Astrocyte of the cerebellum (primary cell): ENCODE measurements around the gene SULF2.

ENCODE experiments used
- DNase-seq: peaks from one replicate; pipeline ENCODE4 v3.0.0-alpha.2; 2011; ENCODE audit warnings: low read depth
- H3K4me3 ChIP-seq: 2 replicates; pipeline ENCODE4 v1.5.1; 2011; ENCODE audit warnings: mild to moderate bottlenecking, low read depth, low read length, moderate library complexity
- in situ Hi-C: cut with HindIII; loops from 2 replicates; pipeline ENCODE4 v1.10.0; 2017; ENCODE audit warnings: low sequenced_read_pairs
- TF ChIP-seq, protein P1 (sequence below): IDR thresholded peaks from 2 replicates; pipeline ENCODE4 v1.5.1; 2012; ENCODE audit warnings: low read length, low read depth, moderate library complexity, mild to moderate bottlenecking; ENCODE audit errors: missing control alignments

SULF2 gene

GRCh38 chr20:47668313-47669151 is 116.7 kb downstream of the SULF2 start:
- TF ChIP-seq, protein P1, sequence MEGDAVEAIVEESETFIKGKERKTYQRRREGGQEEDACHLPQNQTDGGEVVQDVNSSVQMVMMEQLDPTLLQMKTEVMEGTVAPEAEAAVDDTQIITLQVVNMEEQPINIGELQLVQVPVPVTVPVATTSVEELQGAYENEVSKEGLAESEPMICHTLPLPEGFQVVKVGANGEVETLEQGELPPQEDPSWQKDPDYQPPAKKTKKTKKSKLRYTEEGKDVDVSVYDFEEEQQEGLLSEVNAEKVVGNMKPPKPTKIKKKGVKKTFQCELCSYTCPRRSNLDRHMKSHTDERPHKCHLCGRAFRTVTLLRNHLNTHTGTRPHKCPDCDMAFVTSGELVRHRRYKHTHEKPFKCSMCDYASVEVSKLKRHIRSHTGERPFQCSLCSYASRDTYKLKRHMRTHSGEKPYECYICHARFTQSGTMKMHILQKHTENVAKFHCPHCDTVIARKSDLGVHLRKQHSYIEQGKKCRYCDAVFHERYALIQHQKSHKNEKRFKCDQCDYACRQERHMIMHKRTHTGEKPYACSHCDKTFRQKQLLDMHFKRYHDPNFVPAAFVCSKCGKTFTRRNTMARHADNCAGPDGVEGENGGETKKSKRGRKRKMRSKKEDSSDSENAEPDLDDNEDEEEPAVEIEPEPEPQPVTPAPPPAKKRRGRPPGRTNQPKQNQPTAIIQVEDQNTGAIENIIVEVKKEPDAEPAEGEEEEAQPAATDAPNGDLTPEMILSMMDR, result no peak
- H3K4me3 ChIP-seq, result no peak overlapping the region
- in situ Hi-C loops, result no loop called here
- DNase-seq, result no peak

DNA sequence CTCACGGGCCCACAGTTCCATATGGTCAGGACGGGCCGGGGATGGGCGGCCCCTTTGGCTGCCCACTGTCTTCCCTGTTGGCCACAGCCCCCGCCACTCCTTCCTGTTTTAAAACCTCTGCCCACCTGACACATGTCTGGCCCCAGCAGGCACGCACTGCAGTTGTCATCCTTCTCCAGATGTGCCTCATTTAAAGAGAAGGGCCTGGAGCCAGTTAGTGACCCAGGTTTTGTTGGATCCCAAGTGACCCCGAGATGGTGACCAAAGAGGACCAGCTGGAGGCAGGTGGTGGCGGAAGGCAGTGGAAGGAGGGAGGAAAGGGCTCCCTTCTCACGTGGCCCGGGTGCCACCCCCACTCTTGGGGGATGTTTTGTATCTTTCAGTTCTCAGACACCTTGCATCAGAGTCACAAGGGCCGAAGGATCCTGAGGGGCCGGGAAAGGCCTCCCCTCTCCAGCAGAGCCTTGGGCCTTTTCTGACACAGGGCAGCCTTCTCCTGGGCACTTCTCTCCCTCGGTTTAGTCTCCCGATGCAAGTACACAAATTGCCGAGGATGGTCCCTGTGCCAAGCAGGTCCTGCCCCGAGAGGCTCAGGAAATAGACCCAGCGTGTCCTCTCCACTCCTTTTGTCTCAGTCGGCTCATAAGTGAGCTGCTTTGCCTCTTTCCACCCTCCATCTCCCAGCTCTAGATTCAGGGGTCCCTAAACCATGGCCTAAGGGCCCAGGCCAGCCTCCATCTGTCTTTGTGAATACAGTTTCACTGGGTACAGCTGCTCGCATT is 117.6 kb downstream of the SULF2 start:
- DNase-seq, result no peak
- TF ChIP-seq, protein P1, result no peak
- no peak overlapping the region for H3K4me3 ChIP-seq
- in situ Hi-C loops, result no loop called here

GRCh38 chr20:47667086-47667485 is 118.2 kb downstream of the SULF2 start:
- TF ChIP-seq, protein P1, result no peak
- no peak for DNase-seq
- in situ Hi-C loops, result no loop called here
- no peak overlapping the region for H3K4me3 ChIP-seq

DNA sequence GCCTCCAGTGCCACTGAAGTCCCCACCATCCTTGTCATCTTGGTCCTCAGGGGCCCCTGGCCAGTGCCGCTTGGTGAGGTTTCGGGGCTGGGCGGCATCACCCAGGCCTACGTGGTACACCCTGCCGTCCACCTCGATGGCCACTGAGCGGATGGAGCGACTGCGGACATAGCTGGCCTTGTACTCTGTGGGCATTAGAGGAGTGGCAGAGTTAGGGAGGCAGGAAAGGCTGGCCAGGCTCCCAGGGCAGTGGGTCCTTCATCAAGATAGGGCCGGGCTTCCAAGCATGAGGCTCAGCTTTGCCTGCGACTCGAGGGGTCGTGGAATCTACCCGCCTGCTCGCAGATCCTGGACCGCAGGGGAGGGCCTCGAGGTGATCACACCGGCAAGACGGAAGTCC is 119.0 kb downstream of the SULF2 start:
- in situ Hi-C loops, result no loop called here
- TF ChIP-seq, protein P1, result no peak
- H3K4me3 ChIP-seq, result no peak overlapping the region
- DNase-seq, result no peak

DNA sequence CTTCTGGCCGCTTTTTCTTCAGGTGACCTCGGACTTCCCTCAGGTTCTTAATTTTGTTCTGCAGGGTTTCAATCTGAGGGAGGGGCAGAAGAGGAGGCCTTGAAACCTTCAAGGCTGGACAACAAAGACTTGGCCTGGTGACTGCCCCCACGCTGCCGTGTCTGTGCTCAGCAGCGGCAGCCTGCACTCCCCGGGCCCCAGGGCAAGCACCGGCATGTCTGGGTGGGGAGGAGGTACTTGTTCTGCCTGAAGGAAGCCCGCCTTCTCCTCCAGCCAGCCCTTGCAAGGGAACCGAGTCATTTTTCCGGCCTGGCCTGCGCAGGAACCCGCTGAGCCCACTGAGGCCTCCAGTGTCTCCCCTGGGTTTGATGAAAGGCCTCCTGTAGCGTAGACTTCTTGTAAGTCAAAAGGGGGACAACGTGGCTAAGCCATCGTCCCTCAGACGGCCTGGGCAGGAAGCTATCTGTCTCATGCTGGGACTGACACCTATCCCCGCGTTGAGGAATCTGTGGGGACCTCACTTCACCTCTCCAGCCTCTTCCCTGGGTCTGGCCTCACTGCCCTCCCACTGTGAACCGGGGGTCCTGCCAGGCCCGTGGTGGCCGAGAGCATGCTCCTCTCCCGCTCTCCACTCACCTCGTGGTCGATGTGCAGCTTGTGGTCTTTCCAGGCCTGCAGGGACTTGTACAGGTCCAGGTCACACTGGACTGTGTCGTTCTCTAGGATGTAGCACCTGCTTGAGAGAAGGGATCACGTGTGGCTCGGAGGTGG is 119.9 kb downstream of the SULF2 start:
- no peak for DNase-seq
- no peak overlapping the region for H3K4me3 ChIP-seq
- TF ChIP-seq, protein P1, result no peak
- in situ Hi-C loops, result no loop called here

DNA sequence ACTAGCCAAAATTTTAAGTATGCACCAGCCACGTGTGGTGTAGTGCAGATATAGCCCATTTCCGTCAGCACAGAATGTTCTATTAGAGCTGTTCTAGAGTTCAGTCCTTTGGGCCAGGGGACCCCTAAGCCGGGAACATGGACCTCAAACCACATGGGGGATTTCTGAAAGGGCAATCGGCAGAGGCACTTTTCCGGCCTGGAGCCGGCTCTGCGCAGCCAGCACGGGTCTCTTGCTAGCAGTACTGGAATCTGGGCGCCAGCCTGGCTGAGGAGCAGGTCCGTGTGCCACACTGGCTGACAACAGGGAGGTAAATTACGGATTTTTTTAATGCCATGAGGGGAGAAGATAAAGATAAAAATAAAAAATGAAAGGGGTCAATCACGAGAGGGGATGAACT is 120.5 kb downstream of the SULF2 start:
- no peak for DNase-seq

More for the DNA sequence above, 120.5 kb downstream of the SULF2 start:
- H3K4me3 ChIP-seq, result no peak overlapping the region
- TF ChIP-seq, protein P1, result no peak
- in situ Hi-C loops, result no loop called here
